Measurements from ENCODE around the gene KAT5. TPM values are rescaled to one million over a fixed set of nuclear protein-coding genes. Genes with fewer than 3 reads are reported as not detected.
"Not testable (repeated sequence)": the region's sequence is repeated elsewhere in the genome, so short reads cannot be mapped to it uniquely, and the experiment has no call there.

Gene KAT5
- total and polyA plus RNA-seq, 2 donors (not counting 1 experiment from before 2014, with no cell fraction given): 84.6 to 142 TPM

DNA sequence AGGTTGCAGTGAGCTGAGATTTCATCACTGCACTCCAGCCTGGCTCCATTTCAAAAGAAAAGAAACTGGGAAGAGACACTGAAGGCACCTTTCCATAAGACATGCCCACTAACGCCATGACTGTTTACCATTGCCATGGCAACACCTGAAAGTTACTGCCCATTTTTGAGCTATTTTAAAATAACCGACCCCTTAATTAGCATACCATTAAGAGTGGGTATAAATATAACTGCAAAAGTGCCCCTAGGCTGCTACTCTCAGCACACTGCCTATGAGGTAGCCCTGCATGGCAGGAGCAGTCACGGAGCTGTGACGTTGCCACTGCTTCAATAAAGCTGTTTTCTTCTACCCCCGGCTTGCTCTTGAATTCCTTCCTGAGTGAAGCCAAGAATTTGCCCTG, 18.4 kb downstream of the KAT5 start:
- Histone ChIP-seq H3K79me2 (ENCODE audit: control insufficient read depth, insufficient read depth, low read length) (no peaks in the 10 kb centered on the region), H4K20me1 (ENCODE audit: control insufficient read depth, insufficient read depth, low read length, poor library complexity, severe bottlenecking) (no peaks in the 10 kb centered on the region), H3K4me2 (replicated peaks; ENCODE audit: low read depth, low read length, poor library complexity, severe bottlenecking) (no peak overlapping the region), H3K4me3 (ENCODE audit: control extremely low read depth in 1 of 5, extremely low read depth in 1 of 5, insufficient read depth in 1 of 5, low read depth in 2 of 5, low read length in 4 of 5) (no peak overlapping the region), H3K36me3 (replicated peaks in 1 of 2; ENCODE audit: control extremely low read depth in 1 of 2, control insufficient read depth in 1 of 2, extremely low read depth in 1 of 2, insufficient read depth in 2 of 2, low read length in 1 of 2) (no peaks in the 10 kb centered on the region), H3K9me3 (ENCODE audit: control extremely low read depth in 1 of 3, control insufficient read depth in 2 of 3, insufficient read depth in 1 of 3, low read length in 2 of 3) (no peaks in the 10 kb centered on the region), H3K9ac (ENCODE audit: low read length) (no peak overlapping the region), H2AFZ (ENCODE audit: insufficient read depth, low read depth, low read length, poor library complexity, severe bottlenecking) (no peak overlapping the region), H3K4me1 (ENCODE audit: control insufficient read depth in 2 of 2, insufficient read depth in 2 of 2, low read length in 2 of 2) (no peaks in the 10 kb centered on the region), H3K27ac (ENCODE audit: low read length in 2 of 2) (no peak overlapping the region), H3K27me3 (replicated peaks in 1 of 4; ENCODE audit: control extremely low read depth in 1 of 4, control insufficient read depth in 3 of 4, insufficient read depth in 4 of 4, low read length in 3 of 4) (peaks cover 0 to 6% (median 1%) of the 10 kb centered on the region in 4 experiments)
- Mint-ChIP-seq H3K27ac (no peak overlapping the region), H3K27me3 (peaks cover 24% of the 10 kb centered on the region), H3K9me3 (ENCODE audit: insufficient read depth) (peaks cover 2% of the 10 kb centered on the region), H3K4me1 (no peaks in the 10 kb centered on the region), H3K4me3 (no peak overlapping the region)
- ATAC-seq (ENCODE audit: low read depth): no peak
- WGBS (ENCODE audit: insufficient coverage): 85% methylated on average over 2 of the region's 5 CpGs
- CTCF ChIA-PET: no interaction called here
- no peak for DNase-seq
- intact Hi-C loops (cut with micrococcal nuclease): no loop called here
- POLR2A ChIA-PET: no interaction called here
- no peak for TF ChIP-seq CTCF (IDR thresholded peaks at IDR 0.05)
- no peak for TF ChIP-seq EZH2 (IDR thresholded peaks at IDR 0.05; ENCODE audit: borderline replicate concordance, insufficient read depth, low read depth, low read length, poor library complexity, severe bottlenecking)

DNA sequence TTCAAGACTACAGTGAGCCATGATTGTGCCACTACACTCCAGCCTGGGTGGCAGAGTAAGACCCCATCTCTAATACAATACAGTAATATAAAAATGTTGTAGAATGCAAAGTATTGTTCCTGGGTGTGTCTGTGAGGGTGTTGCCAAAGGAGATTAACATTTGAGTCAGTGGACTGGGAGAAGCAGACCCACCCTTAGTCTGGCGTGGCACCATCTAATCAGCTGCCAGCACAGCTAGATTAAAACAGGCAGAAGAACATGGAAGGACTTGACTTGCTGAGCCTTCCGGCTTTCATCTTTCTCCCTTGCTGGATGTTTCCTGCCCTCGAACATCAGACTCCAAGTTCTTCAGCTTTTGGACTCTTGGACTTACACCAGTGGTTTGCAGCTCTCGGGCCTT, 23.1 kb downstream of the KAT5 start:
- H3K4me1 ChIP-seq (ENCODE audit: control insufficient read depth in 2 of 2, insufficient read depth in 2 of 2, low read length in 2 of 2); H3K79me2 ChIP-seq (ENCODE audit: control insufficient read depth, insufficient read depth, low read length); H3K4me3 Mint-ChIP-seq; H2AFZ ChIP-seq (ENCODE audit: insufficient read depth, low read depth, low read length, poor library complexity, severe bottlenecking); H3K9me3 ChIP-seq (ENCODE audit: control extremely low read depth in 1 of 3, control insufficient read depth in 2 of 3, insufficient read depth in 1 of 3, low read length in 2 of 3); ATAC-seq (ENCODE audit: low read depth); H3K27ac ChIP-seq (ENCODE audit: low read length in 2 of 2); H3K9ac ChIP-seq (ENCODE audit: low read length); DNase-seq; H3K27ac Mint-ChIP-seq; intact Hi-C loops (cut with micrococcal nuclease); H3K9me3 Mint-ChIP-seq (ENCODE audit: insufficient read depth); H3K4me3 ChIP-seq (ENCODE audit: control extremely low read depth in 1 of 5, extremely low read depth in 1 of 5, insufficient read depth in 1 of 5, low read depth in 2 of 5, low read length in 4 of 5); H3K4me2 ChIP-seq (replicated peaks; ENCODE audit: low read depth, low read length, poor library complexity, severe bottlenecking); H3K4me1 Mint-ChIP-seq; H4K20me1 ChIP-seq (ENCODE audit: control insufficient read depth, insufficient read depth, low read length, poor library complexity, severe bottlenecking); H3K27me3 ChIP-seq (replicated peaks in 1 of 4; ENCODE audit: control extremely low read depth in 1 of 4, control insufficient read depth in 3 of 4, insufficient read depth in 4 of 4, low read length in 3 of 4); H3K36me3 ChIP-seq (replicated peaks in 1 of 2; ENCODE audit: control extremely low read depth in 1 of 2, control insufficient read depth in 1 of 2, extremely low read depth in 1 of 2, insufficient read depth in 2 of 2, low read length in 1 of 2): not testable (repeated sequence)
- WGBS (ENCODE audit: insufficient coverage): 89% methylated on average over 4 of the region's 4 CpGs
- H3K27me3 Mint-ChIP-seq: peaks cover 45% of the 10 kb centered on the region
- ChIA-PET CTCF (interaction anchor here (1.0 kb wide), 1 partner anchor 12 kb away, joined by 5 read pairs; no protein-coding TSS in a partner anchor), POLR2A (interaction anchor here (0.7 kb wide), 1 partner anchor 1234 kb away, joined by 5 read pairs; no protein-coding TSS in a partner anchor)

Data from B cell (primary cell).